DND-41 (cell line): ENCODE results near the gene BCKDHB.

Experiments used
- ATAC-seq: fragments of 200-7000 bp; cut with Tn5 transposase; 3 replicates; pipeline ENCODE4 v1.9.1; 2021; ENCODE audit warnings: low read depth; ENCODE audit not compliant: insufficient read depth
- DNase-seq: peaks from one replicate; pipeline ENCODE4 v3.0.0-alpha.2; 2020
- H2AFZ ChIP-seq: 2 replicates; pipeline ENCODE4 v1.6.0; 2012; ENCODE audit warnings: low read depth, low read length
- H3K27ac ChIP-seq: 2 replicates; pipeline ENCODE4 v1.5.1; 2012; ENCODE audit warnings: low read length, inconsistent platforms
- H3K27me3 ChIP-seq: fragments of 200-600 bp; sonication (generic); 2 replicates; pipeline ENCODE4 v1.6.0; 2012; ENCODE audit warnings: low read length, mild to moderate bottlenecking, inconsistent platforms; ENCODE audit not compliant: insufficient read depth, poor library complexity
- H3K36me3 ChIP-seq: 2 replicates; pipeline ENCODE4 v1.5.1; 2012; ENCODE audit warnings: low read length, inconsistent platforms; ENCODE audit not compliant: insufficient read depth
- H3K4me1 ChIP-seq: 2 replicates; pipeline ENCODE4 v1.5.1; 2012; ENCODE audit warnings: mild to moderate bottlenecking, low read length; ENCODE audit not compliant: insufficient read depth
- H3K4me2 ChIP-seq: 2 replicates; pipeline ENCODE4 v1.6.0; 2012; ENCODE audit warnings: mild to moderate bottlenecking, moderate library complexity, low read length, inconsistent platforms; ENCODE audit not compliant: insufficient read depth
- H3K4me3 ChIP-seq, 2 experiments: fragments of 200-600 bp in 1 of 2; shearing (Covaris generic) in 1 of 2; 2 replicates each; pipeline ENCODE4 v1.5.1; 2012 to 2016; ENCODE audit warnings: inconsistent platforms in 2 of 2, low read length in 2 of 2, mild to moderate bottlenecking in 2 of 2, low read depth in 1 of 2, moderate library complexity in 1 of 2
- H3K79me2 ChIP-seq: 2 replicates; pipeline ENCODE4 v1.6.0; 2012; ENCODE audit warnings: low read length, inconsistent platforms; ENCODE audit not compliant: insufficient read depth
- H3K9ac ChIP-seq: 2 replicates; pipeline ENCODE4 v1.6.0; 2012; ENCODE audit warnings: low read depth, mild to moderate bottlenecking, inconsistent platforms, low read length, moderate library complexity
- H3K9me3 ChIP-seq: 2 replicates; pipeline ENCODE4 v1.5.1; 2012; ENCODE audit warnings: low read length, moderate library complexity, mild to moderate bottlenecking, inconsistent platforms; ENCODE audit not compliant: insufficient read depth, severe bottlenecking
- H4K20me1 ChIP-seq: 2 replicates; pipeline ENCODE4 v1.6.0; 2012; ENCODE audit warnings: low read length; ENCODE audit not compliant: insufficient read depth
- CTCF ChIP-seq: IDR thresholded peaks from 2 replicates; pipeline ENCODE4 v1.5.1; 2012; ENCODE audit warnings: borderline replicate concordance, low read length, moderate library complexity, mild to moderate bottlenecking; ENCODE audit not compliant: poor library complexity, severe bottlenecking; ENCODE audit errors: extremely low read depth
- EZH2 ChIP-seq: IDR thresholded peaks from 3 replicates; pipeline ENCODE4 v1.6.1; 2012; ENCODE audit warnings: borderline replicate concordance, low read depth, mild to moderate bottlenecking, moderate library complexity, low read length, inconsistent platforms; ENCODE audit not compliant: severe bottlenecking

The BCKDHB gene

GRCh38 chr6:80227545-80228105, 121.2 kb downstream of the BCKDHB start:
- TF ChIP-seq CTCF (no peak), EZH2 (no peak)
- no peak overlapping the region for H3K4me2 ChIP-seq
- 0 out of 2 replicates have a peak, but pooled peaks cover 3% of the 10 kb centered on the region for H3K36me3 ChIP-seq
- no peaks in the 10 kb centered on the region for H4K20me1 ChIP-seq
- no peak for ATAC-seq
- no peak overlapping the region for H3K27ac ChIP-seq
- no peak overlapping the region for H3K4me3 ChIP-seq
- H2AFZ ChIP-seq, result no peak overlapping the region
- H3K27me3 ChIP-seq, result no peaks in the 10 kb centered on the region
- no peak overlapping the region for H3K9ac ChIP-seq
- H3K4me1 ChIP-seq, result no peaks in the 10 kb centered on the region
- no peaks in the 10 kb centered on the region for H3K79me2 ChIP-seq
- no peaks in the 10 kb centered on the region for H3K9me3 ChIP-seq
- DNase-seq, result no peak

- Histone ChIP-seq H3K9me3 (no peaks in the 10 kb centered on the region), H2AFZ (no peak overlapping the region), H3K9ac (no peak overlapping the region), H3K36me3 (no peaks in the 10 kb centered on the region), H3K27me3 (no peaks in the 10 kb centered on the region), H3K79me2 (no peaks in the 10 kb centered on the region), H3K4me3 (no peak overlapping the region), H3K27ac (no peak overlapping the region), H3K4me1 (no peaks in the 10 kb centered on the region), H3K4me2 (no peak overlapping the region), H4K20me1 (no peaks in the 10 kb centered on the region)
- DNase-seq (no peak), ATAC-seq (no peak)
- TF ChIP-seq EZH2, result no peak
- no peak for TF ChIP-seq CTCF
Observed at GRCh38 chr6:80233262-80233661, 126.8 kb downstream of the BCKDHB start.

- TF ChIP-seq EZH2 (no peak), CTCF (no peak)
- Histone ChIP-seq H3K4me2 (no peak overlapping the region), H3K9ac (no peak overlapping the region), H3K27me3 (no peaks in the 10 kb centered on the region), H3K27ac (no peak overlapping the region), H2AFZ (no peak overlapping the region), H3K4me1 (no peaks in the 10 kb centered on the region), H3K4me3 (no peak overlapping the region), H3K9me3 (no peaks in the 10 kb centered on the region), H3K79me2 (no peaks in the 10 kb centered on the region), H3K36me3 (no peaks in the 10 kb centered on the region), H4K20me1 (no peaks in the 10 kb centered on the region)
- no peak for DNase-seq
- no peak for ATAC-seq
Observed at GRCh38 chr6:80233958-80234357, 127.5 kb downstream of the BCKDHB start.

- H3K27me3 ChIP-seq, result no peaks in the 10 kb centered on the region
- H2AFZ ChIP-seq, result no peak overlapping the region
- H3K27ac ChIP-seq, result no peak overlapping the region
- ATAC-seq, result no peak
- TF ChIP-seq EZH2, result no peak
- no peak for TF ChIP-seq CTCF
- H3K79me2 ChIP-seq, result no peaks in the 10 kb centered on the region
- H3K9ac ChIP-seq, result no peak overlapping the region
- H3K4me3 ChIP-seq, result no peak overlapping the region
- no peaks in the 10 kb centered on the region for H3K36me3 ChIP-seq
- H3K4me2 ChIP-seq, result no peak overlapping the region
- H4K20me1 ChIP-seq, result no peaks in the 10 kb centered on the region
- no peak for DNase-seq
- no peaks in the 10 kb centered on the region for H3K4me1 ChIP-seq
- H3K9me3 ChIP-seq, result no peaks in the 10 kb centered on the region
Observed at GRCh38 chr6:80234401-80234800, 127.9 kb downstream of the BCKDHB start.
